Activated CD4-positive, alpha-beta T cell treated with anti-CD3 and anti-CD28 coated beads for 1 hour (primary cell): ENCODE measurements around the gene TMEM255B.
"Not testable (repeated sequence)": the region's sequence is repeated elsewhere in the genome, so short reads cannot be mapped to it uniquely, and the experiment has no call there.

Source experiments
- DNase-seq: peaks from one replicate; pipeline ENCODE4 v3.0.0-alpha.2; 2020

The TMEM255B gene

GRCh38 chr13:113791226-113791625 lies 32.2 kb downstream of the TMEM255B start:
- DNase-seq: no peak

- no peak for DNase-seq
Measured at GRCh38 chr13:113791761-113792160, 32.7 kb downstream of the TMEM255B start.

GRCh38 chr13:113792236-113792770 lies 33.3 kb downstream of the TMEM255B start:
- no peak for DNase-seq

GRCh38 chr13:113792886-113793717 lies 34.1 kb downstream of the TMEM255B start:
- no peak for DNase-seq

GRCh38 chr13:113793718-113794085 lies 34.7 kb downstream of the TMEM255B start:
- no peak for DNase-seq

- DNase-seq: no peak
Measured at GRCh38 chr13:113794086-113794485, 35.1 kb downstream of the TMEM255B start.

- DNase-seq: no peak
Measured at GRCh38 chr13:113794764-113795173, 35.7 kb downstream of the TMEM255B start.

- not testable (repeated sequence) for DNase-seq
Measured at GRCh38 chr13:113795362-113795761, 36.3 kb downstream of the TMEM255B start.

GRCh38 chr13:113796211-113796963 lies 37.4 kb downstream of the TMEM255B start:
- no peak for DNase-seq

- DNase-seq: no peak
Measured at GRCh38 chr13:113796964-113797676, 38.1 kb downstream of the TMEM255B start.

GRCh38 chr13:113798200-113798811 lies 39.3 kb downstream of the TMEM255B start:
- DNase-seq: no peak

GRCh38 chr13:113800576-113800926 lies 41.5 kb downstream of the TMEM255B start:
- DNase-seq: no peak

- DNase-seq: no peak
Measured at GRCh38 chr13:113801289-113801961, 42.4 kb downstream of the TMEM255B start.

GRCh38 chr13:113802090-113802531 lies 43.1 kb downstream of the TMEM255B start:
- DNase-seq: no peak

GRCh38 chr13:113802761-113803160 lies 43.7 kb downstream of the TMEM255B start:
- no peak for DNase-seq

GRCh38 chr13:113803409-113804016 lies 44.5 kb downstream of the TMEM255B start:
- no peak for DNase-seq

GRCh38 chr13:113804017-113804702 lies 45.1 kb downstream of the TMEM255B start:
- DNase-seq: no peak

- no peak for DNase-seq
Measured at GRCh38 chr13:113804703-113805430, 45.8 kb downstream of the TMEM255B start.

- no peak for DNase-seq
Measured at GRCh38 chr13:113805431-113806103, 46.5 kb downstream of the TMEM255B start.

GRCh38 chr13:113806104-113806471 lies 47.1 kb downstream of the TMEM255B start:
- no peak for DNase-seq
